A673 (cell line): ENCODE data around the gene B3GNT4. TPM values are rescaled to one million over a fixed set of nuclear protein-coding genes. Genes with fewer than 3 reads are reported as not detected.
"Not testable (repeated sequence)": the region's sequence is repeated elsewhere in the genome, so short reads cannot be mapped to it uniquely, and the experiment has no call there.

Experiments used
- BruUV-seq: library from RNA; stranded (reverse); fragments of 400-500 nt; replicated peaks from 2 replicates; lab custom pipeline; 2021; lab: Mats Ljungman, UMichigan
- CTCF ChIA-PET: fragments of 300-600 bp; sonication (Branson Sonifier 250); formaldehyde crosslinking; loops from one replicate; lab custom pipeline; 2022; ENCODE audit warnings: antibody characterized with exemption; lab: Charles Lee
- POLR2A ChIA-PET: fragments of 300-600 bp; sonication (Branson Sonifier 250); formaldehyde crosslinking; loops from one replicate; lab custom pipeline; 2022; ENCODE audit warnings: antibody characterized with exemption; ENCODE audit not compliant: low non-redundant PET; lab: Charles Lee
- DNase-seq: peaks from one replicate; pipeline ENCODE4 v3.0.0-alpha.2; 2015; ENCODE audit warnings: low spot score
- H3K27ac ChIP-seq: fragments of 200-600 bp; sonication (generic); 2 replicates; pipeline ENCODE4 v1.5.1; 2016; ENCODE audit warnings: mixed run types, low read depth, mild to moderate bottlenecking, mixed read lengths, antibody characterized with exemption, low read length; ENCODE audit not compliant: poor library complexity, severe bottlenecking
- H3K27me3 ChIP-seq: fragments of 200-600 bp; sonication (generic); replicated peaks from 2 replicates; pipeline ENCODE4 v1.6.1; 2017; ENCODE audit warnings: mixed run types, low read depth, mild to moderate bottlenecking, mixed read lengths, antibody characterized with exemption, low read length; ENCODE audit not compliant: insufficient read depth, poor library complexity
- H3K36me3 ChIP-seq: fragments of 200-600 bp; sonication (generic); 2 replicates; pipeline ENCODE4 v1.6.1; 2016; ENCODE audit warnings: mixed run types, mild to moderate bottlenecking, mixed read lengths, antibody characterized with exemption, low read length; ENCODE audit not compliant: insufficient read depth, poor library complexity, severe bottlenecking
- H3K4me1 ChIP-seq: fragments of 200-600 bp; sonication (generic); 2 replicates; pipeline ENCODE4 v1.6.1; 2017; ENCODE audit warnings: mixed run types, mild to moderate bottlenecking, mixed read lengths, antibody characterized with exemption, low read length; ENCODE audit not compliant: insufficient read depth, poor library complexity, severe bottlenecking
- H3K4me3 ChIP-seq: fragments of 200-600 bp; sonication (generic); 2 replicates; pipeline ENCODE4 v1.5.1; 2016; ENCODE audit warnings: low read depth, mixed run types, mild to moderate bottlenecking, mixed read lengths, low read length; ENCODE audit not compliant: poor library complexity, severe bottlenecking
- H3K9me3 ChIP-seq: fragments of 200-600 bp; sonication (generic); 2 replicates; pipeline ENCODE4 v1.6.1; 2016; ENCODE audit warnings: mixed run types, low read depth, mild to moderate bottlenecking, mixed read lengths, antibody characterized with exemption, low read length; ENCODE audit not compliant: poor library complexity, severe bottlenecking
- CTCF ChIP-seq: fragments of 300-800, 200-600 bp; sonication (generic); conservative IDR thresholded peaks from 2 replicates; pipeline ENCODE4 v1.5.1; 2017; ENCODE audit warnings: low read depth, mild to moderate bottlenecking, antibody characterized with exemption, low read length, moderate library complexity, mixed read lengths
- EZH2 ChIP-seq: fragments of 200-600 bp; sonication (generic); IDR thresholded peaks from 2 replicates; pipeline ENCODE4 v1.6.1; 2017; ENCODE audit warnings: borderline replicate concordance, low read depth, mild to moderate bottlenecking, mixed read lengths, antibody characterized with exemption, low read length; ENCODE audit not compliant: poor library complexity, severe bottlenecking
- intact Hi-C: fragments of 100-400 bp; cut with micrococcal nuclease; formaldehyde crosslinking; loops from one replicate; pipeline ENCODE4 v1.10.0; 2022; ENCODE audit not compliant: unreplicated experiment
- total RNA-seq: library from RNA; stranded (reverse); gene quantifications from 2 replicates; pipeline ENCODE4 v1.2.3, GENCODE V29; 2021

B3GNT4 gene
- total RNA-seq, 1 experiment from 2014 or later, result 0.15 TPM

GRCh38 chr12:122245553-122245952, 42.0 kb downstream of the B3GNT4 start:
- POLR2A ChIA-PET, result no interaction called here

GRCh38 chr12:122250047-122250446, 46.5 kb downstream of the B3GNT4 start:
- BruUV-seq, result no TSS peak
- POLR2A ChIA-PET, result interaction anchor here (0.5 kb wide), 1 partner anchor 70 kb away, joined by 5 read pairs; no protein-coding TSS in a partner anchor
- H3K27me3 ChIP-seq, result no peaks in the 10 kb centered on the region

More at GRCh38 chr12:122245553-122245952, 42.0 kb downstream of the B3GNT4 start:
- no peak overlapping the region for H3K4me3 ChIP-seq
- no peaks in the 10 kb centered on the region for H3K27me3 ChIP-seq
- CTCF ChIA-PET, result no interaction called here
- BruUV-seq, result no TSS peak
- intact Hi-C loops, result no loop called here
- H3K36me3 ChIP-seq, result no peaks in the 10 kb centered on the region
- H3K27ac ChIP-seq, result no peak overlapping the region
- no peak for DNase-seq
- TF ChIP-seq CTCF (no peak), EZH2 (no peak)
- no peaks in the 10 kb centered on the region for H3K9me3 ChIP-seq
- no peaks in the 10 kb centered on the region for H3K4me1 ChIP-seq

GRCh38 chr12:122250536-122250935, 47.0 kb downstream of the B3GNT4 start:
- no peaks in the 10 kb centered on the region for H3K4me1 ChIP-seq
- no peak for DNase-seq
- H3K4me3 ChIP-seq, result no peak overlapping the region
- no peaks in the 10 kb centered on the region for H3K36me3 ChIP-seq
- BruUV-seq, result no TSS peak
- no peak overlapping the region for H3K27ac ChIP-seq
- POLR2A ChIA-PET, result no interaction called here
- H3K27me3 ChIP-seq, result no peaks in the 10 kb centered on the region
- intact Hi-C loops, result no loop called here
- TF ChIP-seq CTCF (no peak), EZH2 (no peak)
- CTCF ChIA-PET, result no interaction called here
- H3K9me3 ChIP-seq, result no peaks in the 10 kb centered on the region

More at GRCh38 chr12:122250047-122250446, 46.5 kb downstream of the B3GNT4 start:
- DNase-seq, result no peak
- Histone ChIP-seq H3K4me3 (no peak overlapping the region), H3K36me3 (no peaks in the 10 kb centered on the region), H3K9me3 (no peaks in the 10 kb centered on the region), H3K4me1 (no peaks in the 10 kb centered on the region), H3K27ac (no peak overlapping the region)
- intact Hi-C loops, result no loop called here
- CTCF ChIA-PET, result no interaction called here
- TF ChIP-seq CTCF (no peak), EZH2 (no peak)

- BruUV-seq, H3K36me3 ChIP-seq, intact Hi-C loops, DNase-seq, H3K4me3 ChIP-seq, POLR2A ChIA-PET, CTCF ChIA-PET, H3K9me3 ChIP-seq, H3K4me1 ChIP-seq, H3K27me3 ChIP-seq, H3K27ac ChIP-seq: not testable (repeated sequence)
These were observed 55.0 kb downstream of the B3GNT4 start for GRCh38 chr12:122258462-122258861.
